ENCODE results near the gene GTPBP6.
"Not testable (repeated sequence)": the region's sequence is repeated elsewhere in the genome, so short reads cannot be mapped to it uniquely, and the experiment has no call there.

Gene GTPBP6

GRCh38 chrX:302975-303374 is 15.6 kb downstream of the GTPBP6 start:
- DNase-seq (no peak), ATAC-seq (no peak)
- Mint-ChIP-seq H3K4me1 (no peaks in the 10 kb centered on the region), H3K4me3 (no peak overlapping the region), H3K27ac (no peak overlapping the region), H3K9me3 (no peaks in the 10 kb centered on the region), H3K27me3 (no peaks in the 10 kb centered on the region)

- no peaks in the 10 kb centered on the region for H3K9me3 Mint-ChIP-seq
- ATAC-seq (no peak), DNase-seq (no peak)
- no peak overlapping the region for H3K4me3 Mint-ChIP-seq
- H3K27me3 Mint-ChIP-seq = no peaks in the 10 kb centered on the region
- H3K4me1 Mint-ChIP-seq = no peaks in the 10 kb centered on the region
- no peak overlapping the region for H3K27ac Mint-ChIP-seq
Measured at GRCh38 chrX:300334-300733, 18.3 kb downstream of the GTPBP6 start.

DNA sequence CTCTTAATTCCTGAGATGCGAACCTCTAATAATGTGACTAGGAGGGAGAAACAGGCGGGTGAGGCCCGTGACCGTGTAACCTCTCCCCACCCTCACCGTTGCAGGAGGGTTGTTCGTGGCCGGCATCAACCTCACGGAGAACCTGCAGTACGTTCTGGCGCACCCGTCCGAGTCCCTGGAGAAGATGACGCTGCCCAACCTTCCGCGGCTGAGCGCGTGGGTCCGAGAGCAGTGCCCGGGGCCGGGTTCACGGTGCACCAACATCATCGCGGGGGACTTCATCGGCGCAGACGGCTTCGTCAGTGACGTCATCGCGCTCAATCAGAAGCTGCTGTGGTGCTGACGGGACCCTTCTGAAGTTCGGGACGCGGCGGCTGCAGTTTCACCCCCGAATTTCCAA is 19.6 kb downstream of the GTPBP6 start:
- Mint-ChIP-seq H3K4me3 (no peak overlapping the region), H3K27ac (peak overlapping the region in 1 of 2 donors; percentile 19), H3K4me1 (no peaks in the 10 kb centered on the region), H3K9me3 (no peaks in the 10 kb centered on the region), H3K27me3 (no peaks in the 10 kb centered on the region)
- no peak for DNase-seq
- ATAC-seq = no peak

DNA sequence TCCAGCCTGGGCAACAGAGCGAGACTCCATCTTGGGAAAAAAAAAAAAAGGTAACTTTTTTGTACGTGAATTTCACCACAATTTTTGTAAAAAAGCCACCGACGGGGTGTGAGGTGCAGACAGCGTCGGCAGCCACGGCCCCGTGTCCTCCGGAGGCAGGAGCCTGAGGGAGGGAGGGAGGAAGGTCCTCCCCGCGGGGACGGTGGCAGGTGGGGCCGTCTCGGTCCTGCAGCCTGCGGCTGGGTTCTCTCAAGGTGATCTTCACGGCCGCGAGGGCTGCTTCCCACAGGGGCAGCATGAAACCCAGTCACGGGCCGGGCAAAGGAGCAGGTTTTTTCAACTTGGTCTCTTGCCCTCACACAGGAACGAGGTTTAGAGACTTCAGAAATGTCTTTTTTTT is 23.5 kb downstream of the GTPBP6 start:
- ATAC-seq (peak; percentile 43), DNase-seq (peak in 1 of 2 donors; percentile 9)
- H3K9me3 Mint-ChIP-seq = no peaks in the 10 kb centered on the region
- no peaks in the 10 kb centered on the region for H3K27me3 Mint-ChIP-seq
- H3K27ac Mint-ChIP-seq = no peak overlapping the region
- H3K4me1 Mint-ChIP-seq = no peaks in the 10 kb centered on the region
- H3K4me3 Mint-ChIP-seq = no peak overlapping the region

DNA sequence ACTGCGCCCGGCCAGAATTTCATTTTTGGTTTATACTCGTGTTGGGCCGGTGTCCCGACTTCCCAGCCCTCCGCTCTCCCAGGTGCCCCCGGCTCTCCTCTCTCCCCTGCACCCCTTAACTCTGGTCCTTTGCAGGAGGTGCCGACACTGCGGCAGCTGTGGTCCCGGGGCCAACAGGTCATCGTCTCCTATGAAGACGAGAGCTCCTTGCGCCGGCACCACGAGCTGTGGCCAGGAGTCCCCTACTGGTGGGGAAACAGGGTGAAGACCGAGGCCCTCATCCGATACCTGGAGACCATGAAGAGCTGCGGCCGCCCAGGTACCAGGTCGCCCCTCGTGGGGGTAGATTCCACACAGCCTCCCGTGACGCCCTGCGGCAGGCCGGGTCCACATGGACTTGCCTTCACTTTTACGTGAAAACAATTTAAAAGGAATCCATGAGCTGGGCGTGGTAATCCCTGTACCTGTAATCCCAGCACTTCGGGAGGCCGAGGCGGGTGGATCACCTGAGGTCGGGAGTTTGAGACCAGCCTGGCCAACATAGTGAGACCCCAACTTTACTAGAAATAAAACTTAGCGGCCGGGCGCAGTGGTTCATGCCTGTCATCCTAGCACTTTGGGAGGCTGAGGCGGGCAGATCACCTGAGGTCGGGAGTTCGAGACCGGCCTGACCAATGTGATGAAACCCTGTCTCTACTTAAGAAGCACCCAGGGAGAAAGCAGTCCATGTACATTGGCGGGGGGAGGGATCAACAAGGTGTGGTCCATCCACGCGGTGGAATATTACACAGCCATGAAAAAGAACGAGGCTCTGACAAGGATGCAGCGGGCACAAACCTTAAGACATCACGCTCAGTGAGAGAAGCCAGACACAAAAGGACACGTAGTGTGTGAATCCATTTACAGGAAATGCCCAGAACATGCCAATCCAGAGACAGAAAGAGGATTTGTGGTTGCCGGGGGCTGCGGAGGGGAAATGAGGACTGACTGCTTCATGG is 25.4 kb downstream of the GTPBP6 start:
- Mint-ChIP-seq H3K27me3 (no peaks in the 10 kb centered on the region), H3K4me3 (no peak overlapping the region), H3K9me3 (no peaks in the 10 kb centered on the region), H3K4me1 (no peaks in the 10 kb centered on the region), H3K27ac (no peak overlapping the region)
- DNase-seq (peak in 1 of 2 donors; percentile 10), ATAC-seq (no peak)

DNA sequence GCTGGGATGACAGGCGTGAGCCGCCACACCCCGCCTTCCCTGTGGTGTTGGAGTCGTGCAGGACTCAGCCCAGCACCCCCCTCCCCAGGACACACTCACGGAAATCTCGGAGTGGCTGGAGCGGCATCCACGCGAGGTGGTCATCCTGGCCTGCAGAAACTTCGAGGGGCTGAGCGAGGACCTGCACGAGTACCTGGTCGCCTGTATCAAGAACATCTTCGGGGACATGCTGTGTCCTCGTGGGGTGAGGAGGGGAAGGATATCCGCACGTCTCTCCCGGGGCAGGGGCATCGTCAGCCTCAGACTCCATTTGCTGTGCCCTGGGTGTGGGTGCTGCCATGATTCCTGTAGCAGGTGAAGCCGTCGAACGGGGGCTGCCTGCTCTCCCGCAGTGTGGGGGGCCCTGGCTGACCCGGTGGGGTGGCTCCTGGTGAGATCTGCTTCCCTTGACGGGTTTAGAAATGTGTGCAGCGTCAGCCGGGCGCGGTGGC is 27.1 kb downstream of the GTPBP6 start:
- ATAC-seq = no peak
- peak in 1 of 2 donors; percentile 9 for DNase-seq
- H3K27me3 Mint-ChIP-seq = no peaks in the 10 kb centered on the region
- H3K9me3 Mint-ChIP-seq = no peaks in the 10 kb centered on the region
- H3K4me3 Mint-ChIP-seq = no peak overlapping the region
- no peak overlapping the region for H3K27ac Mint-ChIP-seq
- peaks cover 5% of the 10 kb centered on the region for H3K4me1 Mint-ChIP-seq

- Mint-ChIP-seq H3K9me3 (no peaks in the 10 kb centered on the region), H3K27ac (no peak overlapping the region), H3K27me3 (no peaks in the 10 kb centered on the region), H3K4me3 (no peak overlapping the region), H3K4me1 (peaks cover 13% of the 10 kb centered on the region)
- ATAC-seq (no peak), DNase-seq (no peak)
Measured at GRCh38 chrX:290476-291166, 28.0 kb downstream of the GTPBP6 start.

GRCh38 chrX:288561-288991 is 30.0 kb downstream of the GTPBP6 start:
- ATAC-seq = no peak
- H3K4me1 Mint-ChIP-seq = peaks cover 24% of the 10 kb centered on the region
- H3K27ac Mint-ChIP-seq = no peak overlapping the region
- no peaks in the 10 kb centered on the region for H3K27me3 Mint-ChIP-seq
- no peak overlapping the region for H3K4me3 Mint-ChIP-seq
- no peaks in the 10 kb centered on the region for H3K9me3 Mint-ChIP-seq
- no peak for DNase-seq

GRCh38 chrX:287670-288069 is 30.9 kb downstream of the GTPBP6 start:
- Mint-ChIP-seq H3K27ac (no peak overlapping the region), H3K9me3 (no peaks in the 10 kb centered on the region), H3K27me3 (no peaks in the 10 kb centered on the region)

GRCh38 chrX:285076-285677 is 33.4 kb downstream of the GTPBP6 start:
- Mint-ChIP-seq H3K9me3 (no peaks in the 10 kb centered on the region), H3K27ac (no peak overlapping the region), H3K27me3 (no peaks in the 10 kb centered on the region), H3K4me1 (peaks cover 33% of the 10 kb centered on the region), H3K4me3 (peak overlapping the region in 1 of 2 donors; percentile 38)
- DNase-seq (no peak), ATAC-seq (no peak)

More at GRCh38 chrX:287670-288069, 30.9 kb downstream of the GTPBP6 start:
- ATAC-seq = no peak
- Mint-ChIP-seq H3K4me3 (no peak overlapping the region), H3K4me1 (peaks cover 24% of the 10 kb centered on the region)
- no peak for DNase-seq

DNA sequence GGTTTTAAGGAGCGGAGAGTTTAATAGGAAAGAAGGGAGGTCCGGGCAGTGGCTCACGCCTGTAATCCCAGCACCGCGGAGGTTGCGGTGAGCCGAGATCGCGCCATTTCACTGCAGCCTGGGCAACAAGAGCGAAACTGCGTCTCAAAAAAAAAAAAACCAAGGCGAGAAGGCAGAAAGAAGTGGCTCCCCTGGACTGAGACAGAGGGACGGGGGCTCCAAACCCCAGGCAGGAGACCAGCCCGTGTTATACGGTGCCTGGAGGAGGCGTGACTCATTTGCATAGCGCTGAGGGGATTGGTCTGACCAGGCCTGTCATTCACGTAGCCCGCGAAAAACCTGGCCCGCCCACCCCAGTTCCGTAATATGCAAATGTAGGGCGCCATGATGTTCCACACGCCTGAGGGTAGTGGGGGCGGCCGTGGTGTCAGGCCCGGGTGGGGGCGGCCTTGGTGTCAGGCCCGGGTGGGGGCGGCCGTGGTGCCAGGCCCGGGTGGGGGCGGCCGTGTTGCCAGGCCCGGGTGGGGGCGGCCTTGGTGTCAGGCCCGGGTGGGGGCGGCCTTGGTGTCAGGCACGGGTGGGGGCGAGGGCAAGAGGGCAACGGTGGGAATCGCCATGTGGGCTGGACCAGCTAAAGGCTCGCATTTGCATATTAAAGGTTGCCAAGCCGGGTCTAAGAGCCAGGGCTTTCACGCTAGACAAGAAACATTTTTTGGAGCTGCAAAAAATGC is 35.3 kb downstream of the GTPBP6 start:
- Mint-ChIP-seq H3K9me3 (no peaks in the 10 kb centered on the region), H3K27me3 (no peaks in the 10 kb centered on the region), H3K4me1 (peaks cover 49% of the 10 kb centered on the region), H3K4me3 (peak overlapping the region; percentile 83 to 86), H3K27ac (peak overlapping the region; percentile 96 to 97)
- ATAC-seq (peak; percentile 99), DNase-seq (peak; percentile 86 to 96)

GRCh38 chrX:282000-282681 is 36.5 kb downstream of the GTPBP6 start:
- Mint-ChIP-seq H3K4me3 (peak overlapping the region; percentile 83 to 88), H3K4me1 (peaks cover 53% of the 10 kb centered on the region), H3K27ac (peak overlapping the region; percentile 67 to 90)
- not testable (repeated sequence) for ATAC-seq, DNase-seq, H3K9me3 Mint-ChIP-seq, H3K27me3 Mint-ChIP-seq

DNA sequence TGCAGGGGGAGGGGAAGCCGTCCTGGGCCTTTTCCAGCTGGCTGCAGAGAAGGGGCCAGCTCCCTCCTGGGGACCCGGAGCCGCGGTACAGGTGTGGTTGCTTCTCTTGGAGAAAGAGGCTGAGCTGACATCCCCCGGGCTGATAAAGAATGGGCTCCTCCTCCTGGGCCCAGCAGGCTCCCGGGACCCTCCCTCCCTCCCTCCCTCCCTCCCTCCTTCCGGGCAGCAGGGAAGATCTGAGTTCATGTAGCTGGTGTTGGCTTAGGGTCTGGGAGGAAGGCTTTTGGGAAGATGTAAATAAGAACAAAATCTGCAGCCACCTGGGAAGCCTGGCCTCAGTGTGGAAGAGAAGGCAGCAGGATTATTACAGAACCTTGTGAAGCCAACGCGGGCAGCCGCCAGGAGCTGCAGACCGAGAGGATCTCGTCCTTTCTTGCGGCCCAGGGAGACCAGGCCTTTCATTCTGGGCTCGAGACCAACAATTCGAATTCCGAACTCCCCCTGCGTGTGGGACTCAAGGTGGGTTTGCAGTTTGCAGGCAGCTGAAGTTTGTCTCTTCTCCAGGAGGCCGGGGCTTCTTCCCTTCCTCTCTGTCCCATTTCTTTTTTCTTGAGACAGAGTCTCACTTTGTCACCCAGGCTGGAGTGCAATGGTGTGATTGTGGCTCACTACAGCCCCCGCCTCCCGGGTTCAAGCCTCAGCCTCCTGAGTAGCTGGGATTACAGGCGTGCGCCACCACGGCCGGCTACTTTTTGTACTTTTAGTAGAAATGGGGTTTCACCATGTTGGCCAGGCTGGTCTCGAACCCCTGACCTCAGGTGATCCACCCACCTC is 37.2 kb downstream of the GTPBP6 start, which contains the start of gene PLCXD1:
Gene PLCXD1 (plus strand): TSS at position 216 of the 834 bp plus-strand sequence. CDS start 2,807 bp downstream, outside the sequence.
- Mint-ChIP-seq H3K4me1 (peaks cover 53% of the 10 kb centered on the region), H3K4me3 (peak within 1 kb of the TSS; percentile 83 to 88), H3K27me3 (no peaks in the 10 kb centered on the region), H3K27ac (peak within 1 kb of the TSS; percentile 28 to 90), H3K9me3 (no peaks in the 10 kb centered on the region)
- DNase-seq = no peak
- ATAC-seq = no peak

- not testable (repeated sequence) for H3K4me3 Mint-ChIP-seq, ATAC-seq, H3K27me3 Mint-ChIP-seq, DNase-seq, H3K9me3 Mint-ChIP-seq, H3K27ac Mint-ChIP-seq
- peaks cover 53% of the 10 kb centered on the region for H3K4me1 Mint-ChIP-seq
Measured at GRCh38 chrX:280722-281121, 37.9 kb downstream of the GTPBP6 start.

All from stimulated activated naive CD8-positive, alpha-beta T cell treated with anti-CD3 and anti-CD28 coated beads, Interleukin-15, amount 100 ng/mL, for 72 hours (primary cell).